HG02852 (cell line): Measurements from ENCODE around the gene TEAD1.

Source experiments
- ATAC-seq: cut with Tn5 transposase; IDR thresholded peaks from one replicate; pipeline ENCODE4 v1.9.1; 2021; ENCODE audit warnings: mild to moderate bottlenecking, moderate library complexity; ENCODE audit not compliant: unreplicated experiment

Gene TEAD1

DNA sequence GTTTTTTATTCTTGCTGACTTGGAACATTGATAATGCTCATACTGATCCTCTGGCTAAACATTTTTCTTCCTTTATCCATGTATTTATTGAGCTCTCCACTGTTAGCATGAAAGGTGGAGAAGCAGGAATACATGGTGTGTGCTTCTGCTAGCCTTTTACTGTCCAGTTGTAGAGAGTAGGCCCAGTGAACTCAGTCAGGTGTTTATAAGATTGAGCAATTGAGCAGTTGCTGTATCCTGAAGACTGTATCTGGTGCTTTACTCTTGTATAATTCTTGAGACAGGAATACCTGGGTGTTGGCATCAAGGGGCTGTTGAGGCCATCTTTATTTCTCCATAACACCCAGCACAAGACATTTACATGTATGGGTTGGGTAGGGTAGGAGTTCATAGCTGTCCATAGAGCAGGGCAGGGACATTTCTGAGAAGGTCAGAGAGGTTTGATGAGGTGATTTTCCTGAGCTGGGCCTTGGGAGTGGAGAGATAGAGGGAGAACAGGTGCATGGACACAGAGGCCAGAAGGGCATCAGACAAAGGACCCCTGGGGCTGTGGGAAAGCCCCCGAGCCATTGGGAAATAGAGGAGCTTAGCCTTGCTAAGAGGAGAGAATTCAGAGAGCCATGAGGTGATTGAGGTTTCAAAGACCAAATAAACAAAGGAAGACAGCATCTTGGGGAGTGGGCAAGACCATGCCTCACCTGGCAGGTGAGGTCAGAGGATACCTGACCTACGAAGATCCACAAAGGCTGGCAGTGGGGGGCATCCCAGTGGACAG, 155.5 kb downstream of the TEAD1 start:
- ATAC-seq = no peak

DNA sequence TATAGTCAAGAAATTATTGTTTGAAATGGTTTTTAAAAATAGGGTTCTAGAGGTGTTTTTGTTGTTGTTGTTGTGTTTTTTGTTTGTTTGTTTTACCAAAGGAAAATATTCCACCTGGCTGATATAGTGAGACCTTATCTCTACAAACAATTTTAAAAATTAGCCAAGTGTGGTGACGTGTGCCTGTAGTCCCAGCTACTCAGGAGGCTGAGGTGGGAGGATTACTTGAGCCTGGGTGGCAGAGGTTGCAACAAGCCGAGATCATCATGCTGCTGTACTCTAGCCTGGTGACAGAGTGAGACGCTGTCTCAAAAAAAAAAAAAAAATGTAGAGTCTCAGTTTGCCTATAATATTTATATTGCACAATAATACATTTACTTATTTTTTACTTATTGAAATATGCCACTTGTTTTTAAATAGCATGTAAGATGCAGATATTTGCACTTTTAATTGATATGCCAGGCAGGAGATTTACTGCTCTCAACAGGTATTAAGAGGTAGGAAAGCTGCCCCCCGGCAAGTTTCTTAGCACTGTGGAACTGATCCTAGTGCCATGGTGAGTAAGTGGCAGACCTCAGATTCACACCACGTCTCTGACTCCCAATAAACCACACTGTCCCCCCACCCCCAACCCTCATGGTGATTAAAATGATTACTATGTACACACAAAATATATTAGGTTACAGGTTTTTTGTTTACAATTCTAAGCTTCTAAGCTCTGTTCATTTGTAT, 157.4 kb downstream of the TEAD1 start:
- no peak for ATAC-seq

DNA sequence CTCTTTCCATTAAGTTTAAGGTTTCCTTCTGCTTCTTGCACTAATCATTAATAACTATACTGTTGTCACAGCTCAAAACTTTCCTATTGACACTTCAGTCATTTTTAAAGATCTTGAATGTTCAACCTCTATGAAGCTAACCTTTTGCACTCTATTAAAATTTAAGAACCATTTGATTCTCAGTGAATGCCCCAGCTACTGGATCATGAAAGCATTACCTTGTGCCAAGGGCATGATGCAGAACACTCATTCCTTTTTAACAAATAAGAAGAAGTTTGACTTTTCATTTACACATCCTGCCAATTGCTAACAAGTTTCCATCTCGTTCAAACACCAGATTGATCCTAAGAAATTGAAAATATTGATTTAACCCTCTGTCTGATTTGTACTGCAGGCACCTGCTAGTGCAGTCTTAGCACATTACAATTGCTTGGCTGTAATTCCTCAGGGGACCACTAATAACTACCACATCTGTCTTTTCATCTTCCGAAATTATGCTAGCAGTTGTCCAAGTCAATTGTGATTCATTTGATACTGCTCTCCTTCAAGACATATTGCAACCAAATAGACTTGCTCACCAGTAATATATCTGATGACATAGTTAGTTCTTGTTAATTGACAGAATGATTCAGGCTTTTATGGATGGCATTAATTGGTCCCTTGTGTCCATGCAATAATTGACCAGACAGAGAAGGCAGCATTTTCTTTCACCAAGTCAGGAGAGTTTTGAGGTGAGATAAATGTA, 158.4 kb downstream of the TEAD1 start:
- no peak for ATAC-seq

DNA sequence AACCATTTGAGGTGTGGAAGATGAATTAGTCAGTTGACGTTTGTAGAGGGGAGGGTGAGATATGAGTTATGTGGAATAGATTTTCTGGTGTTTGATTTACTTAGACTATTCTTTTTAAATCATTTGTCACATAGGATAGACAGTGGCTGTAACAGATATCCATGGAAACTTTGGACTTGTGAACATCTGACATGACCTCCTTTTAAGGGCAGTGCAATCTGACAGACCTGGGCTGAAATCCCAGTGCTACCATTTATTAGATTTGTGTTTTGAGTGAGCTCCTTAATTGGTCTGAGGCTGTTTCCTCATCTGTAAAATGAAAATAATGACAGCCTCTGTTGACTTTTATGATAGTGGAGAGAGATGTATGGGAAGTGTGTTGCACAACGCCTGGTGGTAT, 159.9 kb downstream of the TEAD1 start:
- no peak for ATAC-seq

DNA sequence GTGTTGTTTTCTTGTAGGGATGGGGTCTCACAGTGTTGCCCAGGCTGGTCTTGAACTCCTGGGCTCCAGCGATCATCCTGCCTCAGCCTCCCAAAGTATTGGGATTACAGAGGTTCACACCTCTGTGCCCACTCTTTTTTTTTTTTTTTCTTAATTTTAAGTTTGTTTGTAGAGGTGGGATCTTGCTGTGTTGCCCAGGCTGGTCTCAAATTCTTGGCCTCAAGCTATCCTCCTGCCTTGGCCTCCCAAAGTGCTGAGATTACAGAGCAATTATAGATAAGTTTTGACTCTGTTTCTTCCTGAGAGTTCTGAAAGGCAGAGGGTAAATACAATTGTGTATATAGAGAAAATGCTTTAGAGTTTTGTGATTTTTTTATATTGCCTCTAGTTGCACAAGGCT, 160.4 kb downstream of the TEAD1 start:
- no peak for ATAC-seq

GRCh38 chr11:12835286-12835685, 161.1 kb downstream of the TEAD1 start:
- no peak for ATAC-seq

DNA sequence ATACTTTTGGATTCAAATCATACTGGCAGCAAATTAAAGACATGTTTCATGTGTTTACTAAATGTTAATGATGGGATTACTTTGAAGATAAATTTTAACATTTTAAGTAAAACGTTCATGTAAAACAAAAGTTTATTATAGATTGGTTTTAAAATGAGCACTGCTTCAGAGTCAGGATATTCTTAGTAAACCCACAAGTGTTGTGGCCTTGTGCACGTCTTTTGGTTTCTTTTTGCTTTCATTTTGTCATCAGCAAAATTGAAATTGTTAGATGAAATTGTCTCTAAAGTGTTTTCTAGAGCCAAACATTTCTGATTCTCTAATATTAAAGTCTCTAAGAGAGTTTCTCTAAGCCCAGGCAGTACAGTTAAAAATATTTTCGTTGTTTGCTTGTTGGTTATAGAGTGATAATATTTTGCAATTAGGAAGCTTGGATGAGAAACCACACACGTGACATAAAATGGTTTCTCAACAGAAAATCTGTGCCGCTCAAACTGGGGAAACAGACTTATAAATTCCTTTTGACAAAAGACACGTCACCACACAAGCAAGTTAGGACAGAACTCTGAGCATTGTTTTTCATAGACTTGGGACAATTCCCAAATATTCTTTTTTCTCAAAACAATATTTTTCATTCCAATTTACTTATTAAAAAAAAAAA, 164.4 kb downstream of the TEAD1 start:
- no peak for ATAC-seq

GRCh38 chr11:12840871-12841660, 166.8 kb downstream of the TEAD1 start:
- ATAC-seq = no peak

DNA sequence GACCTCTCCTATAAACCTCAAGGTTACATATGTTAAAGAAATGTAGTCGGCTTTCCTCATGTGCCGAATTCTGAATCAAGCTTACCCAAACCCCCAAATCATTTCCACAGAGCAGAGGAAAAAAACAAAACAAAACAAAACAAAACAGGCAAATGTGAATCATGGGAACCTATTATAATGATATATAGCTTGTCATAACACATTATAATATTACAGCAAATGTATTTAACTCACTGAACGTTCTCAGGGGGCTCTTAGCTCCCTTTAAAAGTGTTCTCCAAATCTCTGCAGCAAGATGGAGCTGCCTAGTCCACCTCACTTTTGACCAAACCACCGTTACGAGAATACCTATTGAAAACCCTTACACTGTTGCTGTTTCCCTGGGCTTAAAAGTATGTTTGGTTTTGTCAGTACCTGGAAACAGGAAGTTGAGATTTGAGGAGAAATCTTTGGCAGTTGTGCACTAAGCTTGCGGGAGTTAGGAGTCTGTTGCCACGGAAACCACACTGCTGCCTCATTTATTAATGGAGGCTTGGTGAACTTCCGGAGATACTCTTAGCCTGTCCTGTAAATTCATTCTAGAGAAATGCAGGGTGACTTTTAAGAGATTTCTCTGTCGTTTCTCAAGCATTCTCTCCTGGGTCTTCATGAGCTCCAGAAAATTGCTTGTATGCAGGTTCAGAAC, 167.9 kb downstream of the TEAD1 start:
- no peak for ATAC-seq

DNA sequence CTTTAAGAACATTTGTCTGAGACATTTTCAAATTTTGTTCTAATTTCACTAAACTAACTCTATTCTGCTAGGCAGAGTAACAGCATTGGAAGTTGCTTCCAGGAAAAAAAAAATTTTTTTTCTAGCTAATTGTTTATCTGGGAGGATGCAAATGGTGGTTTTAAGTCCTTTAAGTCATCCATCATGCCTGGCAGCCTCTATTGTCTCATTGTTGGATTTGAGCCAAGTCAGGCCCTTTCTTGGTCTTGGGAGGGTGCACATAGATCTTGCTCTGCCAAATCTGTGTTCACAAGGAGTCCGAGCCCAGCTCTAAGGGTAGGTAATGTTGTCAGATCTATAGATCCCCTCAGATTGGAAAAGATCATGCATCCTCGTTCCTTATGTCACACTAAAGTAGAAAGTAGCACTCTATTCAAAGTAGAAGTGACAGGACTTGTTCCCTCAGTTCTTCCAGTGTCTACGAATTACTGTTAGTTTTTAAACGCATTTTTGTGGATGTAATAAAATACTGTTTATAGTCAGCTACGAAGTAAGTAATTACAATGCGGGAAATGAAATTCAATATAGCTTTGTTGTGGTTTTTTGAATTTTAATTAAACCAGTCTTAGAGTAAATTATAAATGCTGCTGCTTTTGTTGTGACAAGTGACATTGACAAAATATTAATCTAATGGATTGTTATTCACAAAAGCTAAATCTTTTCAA, 168.9 kb downstream of the TEAD1 start:
- no peak for ATAC-seq

DNA sequence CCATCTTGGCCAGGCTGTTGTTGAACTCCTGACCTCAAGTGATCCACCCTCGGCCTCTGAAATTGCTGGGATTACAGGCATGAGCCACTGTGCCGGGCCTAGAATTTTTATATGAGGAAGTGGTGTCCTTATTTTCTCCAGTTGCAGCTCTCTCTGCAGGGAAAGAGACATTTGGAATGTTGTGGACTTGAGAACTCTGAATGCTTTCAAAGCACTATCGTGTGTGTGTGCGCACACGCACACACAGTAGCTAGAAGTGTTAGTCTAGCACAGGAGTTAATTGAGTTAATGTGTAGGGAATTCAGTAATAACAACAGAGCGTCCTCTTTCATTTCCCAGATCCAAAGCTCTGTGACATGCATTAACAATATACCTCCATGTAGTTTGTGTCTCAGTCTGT, 170.9 kb downstream of the TEAD1 start:
- no peak for ATAC-seq

DNA sequence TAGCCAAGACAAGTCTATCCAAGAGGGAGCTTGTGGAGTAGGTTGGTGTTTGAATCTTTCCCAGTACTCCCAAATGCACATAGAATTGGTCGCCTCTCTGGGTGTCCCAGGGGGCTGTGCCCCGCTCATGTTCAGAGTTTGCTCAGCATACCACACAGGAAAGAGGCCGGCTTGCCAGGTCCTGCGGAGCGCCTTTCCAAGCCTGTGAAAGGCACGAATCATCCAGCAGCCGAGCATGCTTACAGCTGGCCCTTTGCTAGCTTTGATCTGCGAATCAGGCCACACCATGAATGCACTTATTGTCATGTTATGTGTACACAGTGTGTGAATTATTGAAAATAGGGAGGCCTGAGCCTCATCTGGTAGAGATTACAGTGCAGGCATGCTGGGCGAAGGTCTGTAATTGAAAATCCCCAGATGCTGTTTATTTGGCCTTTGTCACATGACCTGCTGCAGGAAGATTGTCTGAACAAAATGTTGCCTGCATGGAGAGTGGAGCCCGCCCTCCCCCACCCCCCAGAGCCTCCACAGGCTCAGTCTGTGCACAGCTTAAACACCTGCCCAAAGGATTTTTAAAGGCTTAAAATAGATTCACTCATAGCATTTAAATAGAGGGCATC, 171.6 kb downstream of the TEAD1 start:
- ATAC-seq = no peak

DNA sequence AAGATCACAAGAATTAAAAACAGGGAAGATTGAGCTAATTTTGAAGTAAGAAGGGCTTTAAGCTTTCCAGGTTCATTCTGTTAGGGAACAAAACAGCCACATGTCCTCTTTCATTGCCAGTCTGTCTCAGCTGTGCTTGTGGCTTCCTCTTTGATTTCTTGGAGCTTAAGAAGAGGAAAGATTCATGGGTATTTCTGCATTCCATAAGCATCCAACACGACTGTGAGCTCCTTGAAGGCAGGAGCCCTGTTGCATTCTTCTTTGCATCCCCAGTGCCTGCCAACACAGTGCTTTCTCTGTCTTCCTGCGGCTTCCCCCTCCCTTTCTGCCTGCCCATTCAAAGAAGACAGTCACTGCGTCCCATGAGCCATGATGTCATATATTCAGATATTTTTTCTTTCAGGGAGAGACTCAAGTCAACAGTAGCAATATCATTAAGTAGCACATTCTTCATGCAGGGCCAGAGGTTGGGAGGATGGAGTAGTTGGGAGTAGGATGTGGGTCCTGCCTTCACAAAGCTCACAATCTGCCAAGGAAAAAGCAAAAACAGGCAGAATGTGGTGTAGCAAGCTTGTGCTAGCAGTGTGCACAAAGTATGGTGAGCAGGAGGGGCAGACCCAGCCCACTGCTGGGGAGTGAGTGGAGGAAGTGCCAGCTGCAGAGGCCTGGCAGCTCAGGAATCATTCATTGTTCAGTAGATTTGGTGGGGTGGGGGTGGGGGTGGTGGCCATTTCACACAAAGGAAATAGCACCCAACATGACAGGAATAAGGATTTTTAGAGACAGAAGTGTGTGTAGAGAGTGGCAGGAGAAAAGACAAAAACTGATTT, 172.8 kb downstream of the TEAD1 start:
- ATAC-seq = no peak

DNA sequence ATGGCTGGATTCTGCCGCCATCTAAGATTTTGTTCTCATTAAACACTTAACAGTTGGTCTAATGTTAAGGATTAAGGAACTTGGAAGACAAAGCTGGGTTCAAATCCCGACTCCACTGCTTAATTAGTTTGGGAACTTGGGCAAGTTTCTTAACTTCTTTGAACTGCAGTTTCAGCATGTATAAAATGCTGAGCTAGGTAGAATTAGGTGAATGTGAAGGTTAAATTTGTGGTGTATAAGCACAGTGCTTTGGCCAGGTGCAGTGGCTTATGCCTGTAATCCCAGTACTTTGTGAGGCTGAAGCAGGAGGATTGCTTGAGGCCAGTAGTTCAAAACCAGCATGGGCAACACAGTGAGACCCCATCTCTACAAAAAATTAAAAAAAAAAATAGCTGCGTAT, 174.2 kb downstream of the TEAD1 start:
- no peak for ATAC-seq

DNA sequence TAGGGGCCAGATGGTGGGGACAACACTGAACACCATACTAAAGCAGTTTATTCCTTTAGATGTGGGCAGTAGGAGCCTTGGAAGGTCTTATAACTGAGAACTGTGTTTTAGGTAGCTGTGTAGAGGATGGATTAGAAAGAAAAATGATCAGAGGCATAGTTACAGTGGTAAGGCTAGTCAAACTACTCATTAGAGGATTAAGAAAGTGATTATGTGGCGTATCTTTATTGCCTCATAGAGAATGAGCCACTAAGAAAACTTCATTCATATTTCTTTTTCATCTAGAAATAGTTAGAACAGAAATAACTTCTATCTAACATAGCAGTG, 179.1 kb downstream of the TEAD1 start:
- no peak for ATAC-seq

DNA sequence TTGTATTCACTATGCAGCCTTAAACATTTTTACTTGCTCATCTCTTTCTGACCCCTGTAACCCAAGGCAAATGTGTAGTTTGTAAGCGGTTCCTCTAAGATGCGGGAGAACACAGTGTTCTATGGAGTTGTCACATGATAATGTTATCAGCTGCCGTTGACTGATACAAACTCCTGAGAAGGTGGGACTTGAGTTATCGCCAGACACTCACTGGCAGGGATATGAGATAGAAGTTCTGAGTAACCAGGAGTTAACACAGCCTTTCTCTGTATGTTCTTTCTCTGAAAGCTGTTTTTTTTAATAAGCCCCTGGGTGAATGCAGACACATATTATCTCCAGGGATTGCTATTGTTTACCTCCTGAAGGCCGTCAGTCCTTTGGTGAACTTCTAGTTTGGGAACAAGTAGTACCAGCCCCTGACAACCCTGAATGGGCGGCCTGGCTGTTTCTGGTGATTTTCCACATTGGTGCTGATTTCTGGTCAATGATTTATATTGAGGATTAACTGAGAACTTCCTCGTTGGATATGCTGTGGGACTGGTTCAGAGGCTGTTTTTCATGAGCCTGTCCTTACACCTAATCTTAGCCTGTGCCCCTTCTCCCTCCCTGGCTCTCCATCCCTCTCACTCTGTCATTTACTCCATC, 179.6 kb downstream of the TEAD1 start:
- no peak for ATAC-seq

DNA sequence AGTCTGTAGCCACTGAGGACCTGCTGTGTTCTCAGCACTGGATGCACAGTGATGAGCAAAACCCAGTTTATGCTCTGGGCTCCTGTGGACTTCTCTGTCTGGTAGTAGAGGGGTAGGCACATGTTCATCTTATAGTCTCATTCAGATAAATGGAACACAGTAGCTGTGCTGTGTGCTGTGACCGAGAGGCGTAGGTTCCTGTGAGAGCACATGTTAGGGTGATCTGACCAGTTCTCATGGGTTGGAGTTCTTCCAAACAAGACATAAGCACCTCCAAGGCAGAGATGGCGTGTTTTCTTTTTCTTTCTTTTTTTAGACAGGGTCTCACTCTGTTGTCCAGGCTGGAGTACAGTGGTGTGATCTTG, 180.1 kb downstream of the TEAD1 start:
- no peak for ATAC-seq

DNA sequence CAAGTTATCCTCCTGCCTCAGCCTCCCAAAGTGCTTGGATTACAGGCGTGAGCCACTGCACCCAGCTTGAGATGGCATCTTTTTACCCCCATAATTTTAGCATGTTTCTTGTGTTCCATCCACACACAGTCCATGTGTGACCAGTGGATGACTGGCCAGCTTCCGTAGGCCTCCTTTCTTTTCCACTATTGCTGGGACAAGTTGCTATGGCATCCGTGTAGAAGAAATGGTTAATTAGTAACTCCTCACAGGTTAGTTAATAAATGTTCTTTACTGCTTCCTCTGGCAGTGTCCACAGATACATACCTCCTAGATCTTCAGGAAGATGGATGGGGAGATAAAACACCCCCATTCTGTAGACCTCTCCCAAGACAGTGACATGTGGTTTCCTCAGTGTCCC, 180.6 kb downstream of the TEAD1 start:
- no peak for ATAC-seq
